CMK (cell line): ENCODE measurements around the gene SERPINA3.

ENCODE experiments used
- DNase-seq: peaks from one replicate; pipeline ENCODE4 v3.0.0-alpha.2; 2010; ENCODE audit warnings: low read depth

The SERPINA3 gene

GRCh38 chr14:94613720-94614644 is 1.8 kb downstream of the SERPINA3 start:
- no peak for DNase-seq

DNA sequence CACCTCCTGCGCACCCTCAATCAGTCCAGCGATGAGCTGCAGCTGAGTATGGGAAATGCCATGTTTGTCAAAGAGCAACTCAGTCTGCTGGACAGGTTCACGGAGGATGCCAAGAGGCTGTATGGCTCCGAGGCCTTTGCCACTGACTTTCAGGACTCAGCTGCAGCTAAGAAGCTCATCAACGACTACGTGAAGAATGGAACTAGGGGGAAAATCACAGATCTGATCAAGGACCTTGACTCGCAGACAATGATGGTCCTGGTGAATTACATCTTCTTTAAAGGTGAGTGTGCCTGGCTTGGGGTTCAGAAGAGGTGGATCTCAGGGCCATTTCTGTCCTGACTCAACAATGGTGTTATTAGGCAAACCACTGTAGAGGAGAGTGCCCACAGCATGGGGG is 2.6 kb downstream of the SERPINA3 start:
- no peak for DNase-seq

DNA sequence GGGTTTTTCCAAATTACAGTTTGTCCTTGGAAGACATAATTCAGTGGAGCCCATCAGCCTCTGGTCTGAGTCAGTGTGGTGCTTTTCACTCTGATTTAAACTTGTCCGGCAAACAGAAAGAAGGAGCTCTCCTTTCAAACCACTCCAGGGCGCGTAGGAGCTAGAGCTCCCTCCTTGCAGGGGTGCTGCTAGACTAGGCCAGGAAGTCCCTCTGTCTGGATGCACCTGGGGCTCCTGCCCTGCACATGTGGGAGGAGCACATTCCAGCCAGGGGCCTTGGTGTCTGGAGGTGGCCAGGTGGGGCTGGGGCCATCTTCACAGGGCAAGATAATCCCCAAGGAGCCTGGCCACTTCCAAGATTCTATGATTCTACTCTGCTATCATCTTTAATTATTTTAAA is 3.1 kb downstream of the SERPINA3 start:
- DNase-seq: no peak

DNA sequence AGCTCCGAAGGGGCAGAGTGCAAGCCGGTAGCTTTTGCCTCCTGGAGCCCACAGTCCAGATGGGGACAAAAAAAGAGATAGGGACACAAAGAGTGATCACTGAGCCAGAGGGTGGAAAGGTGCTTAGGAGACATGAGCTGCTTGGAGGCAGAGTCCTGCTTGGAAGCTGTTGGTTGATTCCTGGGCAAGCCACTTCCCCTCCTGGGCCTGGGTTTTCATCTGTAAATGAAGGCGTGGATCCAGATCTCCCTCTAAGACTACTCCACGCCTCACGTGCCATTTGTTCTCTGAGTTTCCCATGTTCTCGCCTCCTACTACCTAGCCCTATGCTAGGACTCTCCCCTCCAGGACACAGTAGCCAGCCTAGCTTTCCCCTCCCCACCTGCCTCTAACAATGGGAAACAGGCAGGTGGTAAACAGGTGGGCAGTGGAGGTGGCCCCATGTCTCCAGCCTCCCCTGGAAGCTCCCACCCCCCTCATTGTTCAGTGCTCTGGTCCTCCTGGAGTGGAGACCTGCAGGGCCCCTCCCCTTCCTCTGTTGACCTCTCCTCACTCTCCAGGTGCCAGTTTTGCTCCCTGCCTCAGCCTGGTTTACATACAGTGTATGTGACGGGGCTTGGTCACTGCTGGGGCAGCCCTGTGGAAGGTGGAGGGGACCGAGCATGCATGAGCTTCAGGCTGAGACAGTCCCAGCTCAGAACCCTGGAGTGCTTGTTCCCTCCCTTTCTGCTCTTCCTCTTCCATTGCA is 3.8 kb downstream of the SERPINA3 start:
- no peak for DNase-seq

DNA sequence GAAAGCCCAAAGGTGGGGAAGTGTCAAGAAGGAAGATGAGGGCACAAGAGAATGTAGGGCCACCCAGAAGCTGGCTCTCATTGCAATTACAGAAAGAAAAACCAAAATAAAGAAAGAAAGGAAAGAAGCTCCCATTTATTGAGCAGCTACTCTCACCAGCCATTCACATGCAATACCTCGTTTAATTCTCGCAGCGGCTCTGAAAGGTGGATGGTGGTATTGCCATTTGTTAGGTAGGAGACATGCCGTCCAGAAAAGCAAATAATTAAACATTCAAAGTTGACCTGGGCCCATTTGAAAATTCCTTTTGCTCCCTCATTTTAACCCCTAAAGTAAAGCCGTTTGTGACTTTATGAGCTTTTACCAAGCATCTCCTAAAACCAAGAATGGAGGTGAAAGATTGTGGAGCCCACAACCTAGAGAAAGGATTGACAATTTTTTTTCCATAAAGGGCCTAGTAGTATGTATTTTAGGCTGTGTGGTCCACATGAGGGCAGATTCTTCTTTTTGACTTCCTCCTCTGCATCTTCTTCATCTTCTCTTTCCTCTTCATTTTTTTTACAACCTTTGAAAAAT is 5.3 kb downstream of the SERPINA3 start:
- DNase-seq: no peak

DNA sequence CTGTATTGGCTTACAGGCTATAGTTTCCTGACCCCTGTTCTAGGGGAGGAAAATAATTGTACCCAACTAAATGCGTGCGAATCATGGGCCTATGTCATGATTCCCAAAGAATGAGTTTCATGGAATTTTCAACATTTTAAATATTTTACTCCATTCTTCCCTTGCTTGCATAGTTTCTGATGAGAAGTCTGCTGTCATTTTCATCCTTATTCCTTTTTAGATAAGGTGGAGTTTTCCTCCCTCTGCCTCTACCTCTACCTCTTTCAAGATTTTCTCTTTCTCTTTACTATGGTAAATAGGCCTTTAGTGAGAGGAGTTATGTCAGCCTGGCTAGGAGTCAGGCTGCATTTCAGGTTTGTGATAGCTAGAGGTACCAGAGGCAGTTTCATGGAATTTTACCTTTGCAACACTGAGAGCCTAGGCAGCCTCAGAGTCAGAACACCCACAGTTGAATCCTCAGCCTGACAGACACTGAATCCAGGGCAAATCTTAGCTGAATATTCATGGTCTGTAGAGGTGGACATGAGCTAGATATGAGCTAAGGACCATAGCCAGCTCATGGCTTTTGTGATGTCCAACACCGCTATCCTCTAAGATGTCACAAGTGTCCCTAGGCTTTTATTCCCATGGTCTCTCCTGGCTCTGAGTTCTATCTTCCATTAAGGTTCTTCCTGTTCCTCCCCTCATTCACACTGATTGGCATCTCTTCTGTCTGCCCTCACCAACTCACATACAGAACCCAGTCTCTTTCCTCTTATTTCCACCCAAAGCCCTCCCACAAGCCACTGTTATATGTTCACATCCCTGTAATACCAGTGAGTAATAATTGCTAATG is 6.0 kb downstream of the SERPINA3 start:
- DNase-seq: no peak

- DNase-seq: no peak
Measured at GRCh38 chr14:94619297-94619696, 7.1 kb downstream of the SERPINA3 start.

DNA sequence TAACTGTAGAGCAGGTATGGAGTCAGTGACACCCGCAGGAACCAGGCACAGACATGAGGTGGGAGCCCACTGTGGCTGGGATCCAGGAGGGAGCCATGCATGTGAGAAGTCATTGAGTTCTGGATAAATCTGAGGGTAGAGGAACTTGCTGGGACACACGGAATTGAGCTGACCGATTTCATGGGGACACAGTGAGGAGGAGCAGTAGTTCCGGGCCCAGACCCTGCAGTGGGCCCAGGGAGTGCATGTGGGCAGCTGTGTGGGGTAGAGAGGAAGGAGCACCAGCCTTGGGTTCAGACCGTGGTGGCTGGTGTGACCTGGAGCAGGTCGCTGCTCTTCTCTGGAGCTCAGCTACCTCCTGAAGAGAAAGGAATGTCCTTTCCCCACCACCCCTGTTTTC is 8.4 kb downstream of the SERPINA3 start:
- DNase-seq: no peak

DNA sequence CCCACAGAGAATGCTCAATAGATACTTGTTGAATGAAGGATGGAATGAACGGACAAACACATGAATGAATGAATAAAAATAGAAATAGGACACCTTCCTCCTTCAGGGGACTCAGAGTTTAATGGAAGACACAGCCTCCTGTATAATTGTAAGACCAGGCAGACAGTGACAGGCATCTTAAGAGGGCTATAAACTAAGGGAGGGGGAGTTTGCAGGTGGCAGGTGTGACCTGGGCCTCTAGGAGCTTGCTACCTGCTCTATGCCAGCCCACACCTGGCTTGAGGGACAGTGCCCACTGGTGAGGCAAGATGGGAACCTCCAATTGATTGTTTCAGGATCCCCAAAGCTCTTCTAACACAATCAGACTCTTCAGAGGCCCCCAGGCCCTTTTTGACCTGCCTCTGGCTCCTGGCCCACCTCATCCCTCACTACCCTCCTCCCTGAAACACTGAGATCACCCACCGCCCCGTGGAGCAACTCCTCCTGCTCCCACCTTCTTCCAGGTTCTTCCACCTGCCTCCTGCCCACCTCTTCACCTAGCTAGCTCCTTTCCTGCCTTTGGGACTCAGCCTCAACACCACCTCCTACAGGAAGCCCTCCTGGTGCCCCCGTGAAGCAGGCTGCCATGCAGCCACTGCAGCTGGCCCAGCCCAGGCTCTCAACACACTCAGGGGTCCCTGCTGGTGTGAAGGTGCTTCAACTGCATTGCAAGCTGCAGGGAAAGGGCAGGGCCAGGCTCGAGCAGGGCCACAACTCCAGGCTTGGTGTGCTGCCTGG is 9.4 kb downstream of the SERPINA3 start:
- no peak for DNase-seq

- no peak for DNase-seq
Measured at GRCh38 chr14:94622653-94623421, 10.6 kb downstream of the SERPINA3 start.

DNA sequence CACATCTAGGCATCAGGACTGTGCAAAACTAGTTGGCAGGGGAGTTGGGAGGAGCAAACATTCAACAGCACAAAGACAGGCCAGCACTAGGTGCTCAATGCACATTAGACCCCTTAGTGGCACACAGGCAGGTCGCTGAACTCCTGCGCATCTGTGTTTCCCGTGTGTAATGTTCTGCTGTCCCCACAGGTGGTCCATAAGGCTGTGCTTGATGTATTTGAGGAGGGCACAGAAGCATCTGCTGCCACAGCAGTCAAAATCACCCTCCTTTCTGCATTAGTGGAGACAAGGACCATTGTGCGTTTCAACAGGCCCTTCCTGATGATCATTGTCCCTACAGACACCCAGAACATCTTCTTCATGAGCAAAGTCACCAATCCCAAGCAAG is 11.2 kb downstream of the SERPINA3 start:
- DNase-seq: no peak

DNA sequence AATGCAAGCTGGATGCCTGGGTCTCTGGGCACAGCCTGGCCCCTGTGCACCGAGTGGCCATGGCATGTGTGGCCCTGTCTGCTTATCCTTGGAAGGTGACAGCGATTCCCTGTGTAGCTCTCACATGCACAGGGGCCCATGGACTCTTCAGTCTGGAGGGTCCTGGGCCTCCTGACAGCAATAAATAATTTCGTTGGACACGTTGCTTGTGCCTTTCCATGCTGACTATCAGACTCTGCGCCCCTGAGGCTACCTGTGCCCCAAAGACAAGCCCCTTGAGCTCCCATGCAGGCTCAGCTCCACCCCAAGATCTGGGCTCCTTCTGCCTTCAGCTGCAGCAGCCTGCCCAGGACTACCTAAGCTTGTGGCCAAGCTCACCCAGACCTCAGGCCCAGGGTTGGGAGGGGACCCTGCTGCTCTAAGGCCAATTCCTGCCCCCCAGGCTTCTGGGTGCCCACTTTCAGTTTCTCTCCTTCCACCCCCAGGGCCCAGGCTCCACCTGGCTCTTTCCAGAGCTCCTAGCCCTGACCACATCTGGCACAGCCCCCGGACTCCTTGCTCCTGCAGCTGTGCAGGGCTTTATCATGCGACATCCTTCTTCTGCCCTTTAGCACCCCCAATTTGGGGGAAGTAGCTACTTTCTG is 11.8 kb downstream of the SERPINA3 start:
- DNase-seq: no peak

DNA sequence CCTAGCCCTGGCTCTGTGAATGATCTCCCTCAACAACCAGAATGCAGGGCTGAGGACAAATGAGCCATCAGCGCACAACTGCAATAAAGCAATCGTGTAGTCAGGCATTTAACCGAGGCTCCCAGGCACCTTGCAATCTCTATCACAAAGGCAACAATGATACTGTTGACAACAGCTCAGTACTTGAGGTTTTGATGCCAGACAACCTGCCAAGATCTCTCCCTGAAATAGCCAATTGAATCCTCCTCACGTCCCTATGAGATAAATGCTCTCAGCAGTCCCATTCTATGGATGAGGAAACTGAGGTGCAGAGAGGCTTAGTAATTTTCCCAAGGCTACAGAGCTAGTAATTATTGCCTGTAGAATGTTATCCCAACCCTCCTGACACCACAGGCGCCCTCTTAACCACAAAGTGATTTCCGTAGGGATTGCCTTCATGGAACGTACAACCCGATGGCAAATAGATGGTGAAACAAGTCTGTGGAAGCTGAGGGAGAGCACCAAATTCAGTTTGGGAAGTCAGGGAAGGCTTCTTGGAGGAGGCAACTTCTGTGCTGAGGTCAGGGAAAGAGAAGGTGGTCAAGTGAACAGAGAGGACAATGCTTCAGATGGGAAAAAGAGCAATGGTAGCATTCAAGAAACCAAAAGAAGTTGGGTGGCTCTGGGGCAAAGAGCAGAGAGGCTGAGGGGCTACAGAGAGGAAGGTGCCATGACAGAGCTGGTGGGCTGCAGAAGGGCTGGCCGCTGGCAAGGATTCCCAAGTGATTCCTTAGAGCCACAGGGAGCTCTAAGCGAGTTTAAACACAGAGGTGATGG is 12.6 kb downstream of the SERPINA3 start:
- DNase-seq: no peak

DNA sequence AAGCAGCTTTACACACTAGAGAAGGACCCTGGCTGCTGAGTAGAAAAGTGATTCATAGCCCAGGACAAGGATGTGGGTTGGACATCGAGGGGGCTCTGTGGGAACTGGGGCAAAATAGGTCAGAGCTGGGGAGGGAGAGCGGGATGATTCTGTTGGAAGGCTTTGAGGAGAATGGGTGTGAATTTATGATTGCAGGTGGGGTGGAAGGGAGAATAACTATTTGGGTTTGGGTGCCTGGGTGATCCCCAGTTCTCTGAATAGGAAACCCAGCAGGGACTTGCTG is 13.1 kb downstream of the SERPINA3 start:
- no peak for DNase-seq

- DNase-seq: no peak
Measured at GRCh38 chr14:94628578-94628977, 16.4 kb downstream of the SERPINA3 start.

- DNase-seq: no peak
Measured at GRCh38 chr14:94630396-94630795, 18.2 kb downstream of the SERPINA3 start.

GRCh38 chr14:94631050-94631449 is 18.9 kb downstream of the SERPINA3 start:
- no peak for DNase-seq

DNA sequence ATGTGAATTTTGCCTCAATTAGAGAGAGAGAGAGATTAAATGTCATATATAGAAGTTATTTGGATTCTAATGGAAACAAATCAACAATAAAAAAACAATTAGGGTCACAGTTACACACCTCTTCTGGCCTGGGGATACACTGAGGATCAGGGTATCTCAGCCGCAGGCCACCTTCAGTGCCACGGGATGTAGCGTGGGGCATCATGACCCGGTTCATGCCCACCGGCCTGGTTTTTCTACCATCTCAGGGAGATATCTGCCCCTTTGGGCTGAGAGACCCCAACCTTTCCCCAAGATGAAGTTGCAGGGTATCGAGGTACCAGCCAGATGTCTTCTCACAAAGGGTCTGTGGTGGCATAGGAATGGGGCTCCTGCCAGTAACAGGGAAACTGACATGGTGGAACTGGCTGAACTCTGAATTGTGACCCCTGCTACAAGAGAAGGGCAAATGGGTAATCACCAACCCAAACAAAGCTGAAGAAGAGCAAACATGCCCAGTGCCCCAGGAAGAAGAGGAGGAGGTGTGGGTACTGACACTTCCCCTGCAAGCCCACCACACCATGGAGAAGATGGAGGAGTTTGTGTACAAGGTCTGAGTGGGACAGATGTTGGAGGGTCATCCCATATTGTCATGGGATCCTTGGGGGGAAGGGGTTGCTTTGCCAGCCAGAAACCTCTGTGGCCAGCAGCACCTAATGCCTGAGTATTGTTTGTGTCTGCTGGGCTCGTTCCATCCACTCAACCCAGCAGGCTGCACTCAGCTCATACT is 19.5 kb downstream of the SERPINA3 start:
- no peak for DNase-seq

GRCh38 chr14:94632305-94632590 is 20.1 kb downstream of the SERPINA3 start:
- no peak for DNase-seq
